NCI-H1436 (cell line): ENCODE data around the gene ATP5F1D.
A peak's percentile ranks its signal among the peaks of the same experiment; 100 is the strongest.

Source experiments
- DNase-seq: peaks from one replicate; lab custom pipeline; 2025; lab: John Stamatoyannopoulos, UW

The ATP5F1D gene

DNA sequence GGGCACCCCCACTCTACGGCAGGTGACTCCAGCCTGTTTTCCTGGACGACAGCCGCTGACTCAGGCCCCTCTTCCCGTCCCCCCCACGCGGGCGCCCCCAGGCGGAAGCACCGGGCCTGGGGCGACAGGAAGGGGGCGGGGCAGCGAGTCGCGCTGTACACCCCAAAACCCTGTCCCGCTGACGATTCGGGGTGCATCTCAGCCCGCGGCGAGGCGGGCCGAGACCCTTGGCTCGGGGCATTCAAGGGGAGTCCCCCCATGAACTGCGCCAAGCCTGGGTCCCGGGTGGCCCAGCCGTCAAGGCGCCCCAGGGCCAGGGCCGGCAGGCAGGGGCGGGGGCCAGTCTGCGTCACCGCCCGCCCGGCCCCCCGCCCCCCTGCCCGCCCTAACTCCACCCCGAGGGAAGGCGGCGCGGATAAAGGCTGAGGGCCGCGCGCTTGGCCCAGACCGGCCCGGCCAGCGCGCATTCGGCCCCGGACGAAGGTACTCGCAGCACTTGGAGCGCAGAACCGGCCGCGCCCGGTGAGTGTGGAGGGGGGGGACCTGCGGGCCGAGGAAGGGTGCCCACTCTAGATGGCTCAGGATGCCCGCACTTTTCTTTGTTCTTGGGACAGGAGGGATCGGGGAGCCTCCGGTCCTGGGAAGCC lies 6.7 kb downstream of the ATP5F1D start, which contains the start of gene MIDN:
Gene MIDN, plus strand, starts transcription at position 445 of the 647 bp plus-strand sequence. CDS start 1,714 bp downstream, outside the sequence.
- DNase-seq = peak; percentile 69

DNA sequence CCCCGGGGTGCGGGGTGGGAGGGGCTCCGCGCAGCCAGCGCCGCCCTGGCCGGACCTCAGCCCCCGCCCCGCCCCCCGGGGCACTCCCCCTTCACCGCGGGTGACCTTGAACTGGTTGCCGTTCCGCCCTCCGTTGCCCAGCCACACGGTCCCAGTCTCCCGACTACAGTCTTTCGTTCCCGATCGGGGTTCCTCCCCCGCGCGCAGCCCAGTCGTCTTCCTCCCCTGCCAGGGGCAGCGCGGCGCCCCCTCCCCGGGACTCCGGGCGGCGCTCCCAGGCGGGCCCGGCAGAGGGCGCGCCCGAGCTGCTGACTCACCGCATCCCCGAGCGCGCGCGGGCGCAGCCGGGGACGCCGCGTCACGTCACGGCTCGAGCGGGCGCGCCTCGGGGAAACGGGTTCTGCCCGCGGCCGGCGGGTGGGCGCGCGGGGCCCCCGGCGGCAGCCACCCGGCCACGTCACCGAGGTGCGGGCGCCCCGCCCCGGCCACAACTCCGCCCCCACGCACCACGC lies 7.3 kb downstream of the ATP5F1D start:
- peak; percentile 72 for DNase-seq

DNA sequence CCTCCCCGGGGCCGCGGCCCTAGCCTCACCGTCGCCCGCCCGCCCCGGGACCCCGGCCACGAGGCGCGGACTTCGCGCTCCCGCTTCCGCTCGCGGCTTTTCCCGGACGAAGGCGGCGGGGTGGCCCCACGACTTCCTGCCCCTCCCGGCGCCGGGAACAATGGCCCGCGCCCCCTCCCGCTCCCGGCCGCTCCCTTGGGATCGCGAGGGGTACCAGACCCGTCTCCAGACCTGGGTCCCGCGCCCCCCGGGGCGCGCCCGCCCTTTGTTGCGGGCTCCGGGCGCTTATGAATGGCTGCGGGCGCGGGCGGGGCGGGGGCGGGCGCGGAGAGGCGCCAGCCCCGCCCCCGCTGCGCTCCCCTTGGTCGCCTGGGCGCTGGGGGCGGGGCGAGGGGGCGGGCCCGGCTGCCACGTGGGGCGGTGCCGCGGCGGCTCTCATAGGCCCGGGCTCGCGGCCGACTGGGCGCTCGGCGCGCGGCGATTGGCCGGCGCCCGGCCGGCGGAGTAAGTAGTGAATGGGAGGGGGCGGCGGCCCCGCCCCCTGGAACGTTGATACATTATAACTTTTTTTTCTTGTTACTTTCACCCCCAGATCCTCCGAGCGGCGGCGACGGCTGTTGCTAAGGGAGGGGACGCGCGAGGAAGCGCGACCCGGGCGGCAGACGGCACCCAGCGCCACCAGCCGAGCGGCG lies 7.9 kb downstream of the ATP5F1D start:
- peak; percentile 94 for DNase-seq

DNA sequence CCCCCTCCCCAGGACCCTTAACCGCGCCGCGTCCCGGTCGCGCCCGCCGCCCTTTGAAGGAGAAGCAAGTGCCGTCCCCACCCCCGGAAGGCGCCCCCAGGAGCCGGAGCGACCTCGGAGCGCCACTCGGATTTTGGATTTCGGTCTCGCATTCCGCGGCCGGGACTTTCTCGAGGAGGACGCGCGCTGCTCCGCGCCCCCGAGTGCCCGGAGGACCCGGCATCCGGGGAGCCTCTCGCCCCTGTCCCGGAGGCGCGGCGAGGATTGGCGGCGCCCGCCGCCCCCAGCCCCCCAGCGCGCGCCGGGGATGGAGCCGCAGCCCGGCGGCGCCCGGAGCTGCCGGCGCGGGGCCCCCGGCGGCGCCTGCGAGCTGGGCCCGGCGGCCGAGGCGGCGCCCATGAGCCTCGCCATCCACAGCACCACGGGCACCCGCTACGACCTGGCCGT lies 8.5 kb downstream of the ATP5F1D start:
- no peak for DNase-seq

DNA sequence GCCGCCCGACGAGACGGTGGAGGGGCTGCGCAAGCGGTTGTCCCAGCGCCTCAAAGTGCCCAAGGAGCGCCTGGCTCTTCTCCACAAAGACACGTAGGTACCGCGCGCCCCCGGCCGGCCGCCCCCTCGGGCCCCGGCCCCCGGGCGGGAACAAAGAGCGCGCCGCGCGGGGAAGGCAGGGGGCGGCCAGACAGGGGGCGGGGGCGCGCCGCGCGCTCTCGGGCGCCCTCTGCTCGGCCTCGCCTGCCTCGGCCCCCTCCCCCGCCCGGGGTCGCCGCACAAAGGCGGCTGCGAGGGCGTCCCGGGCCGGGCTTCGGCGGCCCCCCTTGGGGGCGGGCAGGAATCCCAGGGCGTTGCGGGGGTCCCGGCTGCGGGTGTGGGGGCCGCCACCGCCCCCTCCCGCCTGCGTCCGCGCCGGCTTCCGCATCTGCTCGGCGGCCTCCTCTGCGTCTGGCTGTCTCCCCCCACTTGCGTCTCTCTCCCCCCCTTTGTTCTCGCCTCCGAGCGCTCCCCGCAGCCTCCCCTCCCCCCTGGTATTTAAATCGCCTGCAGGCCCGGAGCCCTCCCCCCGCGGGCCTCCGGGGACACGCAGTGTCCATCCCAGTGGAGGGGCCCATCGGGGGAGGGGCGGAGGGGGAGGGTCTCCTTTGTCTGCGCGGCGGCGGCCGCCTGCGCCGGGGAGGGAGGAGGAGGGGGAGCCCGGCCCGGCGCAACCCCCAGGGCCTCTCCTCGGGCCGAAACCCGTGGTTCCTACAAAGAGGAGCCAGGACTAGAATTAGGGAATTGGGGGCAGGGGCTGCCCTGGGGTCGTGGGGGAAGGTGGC lies 9.1 kb downstream of the ATP5F1D start:
- DNase-seq = peak; percentile 82

DNA sequence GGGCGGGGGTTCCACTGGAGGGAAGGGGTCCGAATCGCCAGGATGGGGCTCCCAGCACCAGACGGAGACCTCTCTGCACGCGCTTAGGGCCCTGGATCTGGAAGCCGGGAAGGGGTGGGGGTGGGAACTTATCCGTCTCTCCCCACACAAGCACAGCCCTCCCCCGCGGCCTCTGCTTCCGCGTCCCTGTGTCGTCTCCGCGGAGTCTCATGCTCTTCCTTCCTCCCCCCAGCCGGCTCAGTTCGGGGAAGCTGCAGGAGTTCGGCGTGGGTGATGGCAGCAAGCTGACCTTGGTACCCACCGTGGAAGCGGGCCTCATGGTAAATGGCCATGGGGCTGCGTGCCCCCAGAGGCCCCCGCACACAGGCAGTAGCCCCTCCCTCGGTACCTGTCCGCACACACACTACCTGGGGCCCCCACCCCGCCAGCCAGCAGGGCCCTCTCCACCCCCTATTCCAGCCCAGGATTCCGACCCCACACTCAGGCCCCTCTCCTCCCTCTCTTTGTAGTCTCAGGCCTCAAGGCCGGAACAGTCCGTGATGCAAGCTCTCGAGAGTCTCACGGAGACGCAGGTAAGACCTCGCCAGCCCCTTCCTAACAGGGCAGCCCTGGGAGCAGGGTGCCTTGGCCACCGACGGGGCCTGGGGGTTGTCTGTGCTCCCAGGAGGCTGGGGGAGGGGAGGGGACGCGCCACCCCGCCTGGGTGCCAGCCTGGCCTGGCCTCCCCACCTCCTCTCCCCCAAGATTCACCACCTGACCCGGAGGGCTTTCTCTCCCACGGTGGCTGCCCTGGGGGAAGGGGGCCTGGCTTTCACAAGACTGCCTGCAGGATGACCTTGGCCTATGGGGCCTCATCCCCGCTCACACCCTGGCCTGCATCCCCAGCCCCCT lies 10.0 kb downstream of the ATP5F1D start:
- DNase-seq = peak; percentile 49

DNA sequence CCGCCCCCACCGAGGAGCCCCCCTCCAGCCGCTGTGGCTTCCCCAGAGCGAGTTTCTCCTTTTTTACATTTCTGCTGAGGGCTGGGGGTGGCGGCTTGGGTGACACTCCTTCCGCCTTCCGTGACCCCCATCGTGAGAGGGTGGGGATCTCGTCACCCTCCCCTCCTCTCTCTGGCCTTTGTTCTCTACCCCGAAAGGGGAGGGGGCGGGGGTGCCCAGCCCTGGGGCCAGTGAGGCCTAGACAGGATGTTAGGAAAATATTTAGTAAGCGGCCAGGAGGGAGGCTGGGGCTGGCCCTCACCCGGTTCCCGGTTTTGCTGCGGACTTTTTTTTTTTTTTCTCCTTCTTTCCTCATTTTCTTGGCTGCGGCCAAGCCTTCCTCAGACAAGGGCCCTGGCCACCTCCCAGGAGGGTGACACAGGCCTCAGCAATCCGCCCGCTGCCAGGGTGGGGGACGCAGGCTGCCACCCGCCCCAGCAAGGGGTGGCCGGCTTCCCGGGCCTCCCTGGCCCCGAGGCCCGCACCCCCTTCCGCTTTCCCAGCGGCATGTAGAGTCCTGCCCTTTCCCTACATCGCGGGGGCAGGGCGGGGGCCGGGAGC lies 10.8 kb downstream of the ATP5F1D start:
- DNase-seq = no peak

DNA sequence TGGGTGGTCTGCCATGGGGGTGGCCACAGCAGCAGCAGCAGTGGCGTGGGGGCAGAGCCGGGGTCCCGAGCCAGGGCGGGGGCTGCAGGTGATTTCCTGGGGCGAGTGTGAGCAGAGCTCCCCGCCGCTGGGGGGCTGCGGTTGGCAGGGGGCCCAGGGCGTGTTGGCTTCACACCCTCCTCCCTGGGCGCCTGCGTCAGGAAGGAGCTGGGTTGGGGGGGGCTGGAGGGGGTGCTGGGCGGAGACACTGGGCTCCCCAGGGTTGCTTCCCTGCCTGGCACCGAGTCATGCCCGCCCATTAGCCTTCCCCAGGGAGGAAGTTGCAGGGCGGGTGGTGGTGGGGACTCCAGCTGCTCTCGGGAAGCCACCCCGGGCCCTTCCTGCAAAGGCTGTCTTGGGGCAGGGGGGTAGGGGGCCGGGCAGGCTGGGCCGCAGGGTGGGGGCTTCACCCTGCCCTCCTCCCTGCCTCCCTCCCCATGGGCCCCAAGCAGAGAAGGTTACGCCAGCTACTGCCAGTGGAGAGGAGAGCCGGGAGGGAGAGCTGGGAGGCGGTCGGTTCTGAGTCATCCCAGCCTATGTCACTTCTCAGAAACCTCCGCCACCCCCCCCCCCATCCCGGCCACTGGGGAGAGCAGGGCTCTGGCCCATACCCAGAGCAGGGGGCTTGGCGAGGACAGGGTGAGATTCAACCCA lies 11.4 kb downstream of the ATP5F1D start:
- peak; percentile 94 for DNase-seq

DNA sequence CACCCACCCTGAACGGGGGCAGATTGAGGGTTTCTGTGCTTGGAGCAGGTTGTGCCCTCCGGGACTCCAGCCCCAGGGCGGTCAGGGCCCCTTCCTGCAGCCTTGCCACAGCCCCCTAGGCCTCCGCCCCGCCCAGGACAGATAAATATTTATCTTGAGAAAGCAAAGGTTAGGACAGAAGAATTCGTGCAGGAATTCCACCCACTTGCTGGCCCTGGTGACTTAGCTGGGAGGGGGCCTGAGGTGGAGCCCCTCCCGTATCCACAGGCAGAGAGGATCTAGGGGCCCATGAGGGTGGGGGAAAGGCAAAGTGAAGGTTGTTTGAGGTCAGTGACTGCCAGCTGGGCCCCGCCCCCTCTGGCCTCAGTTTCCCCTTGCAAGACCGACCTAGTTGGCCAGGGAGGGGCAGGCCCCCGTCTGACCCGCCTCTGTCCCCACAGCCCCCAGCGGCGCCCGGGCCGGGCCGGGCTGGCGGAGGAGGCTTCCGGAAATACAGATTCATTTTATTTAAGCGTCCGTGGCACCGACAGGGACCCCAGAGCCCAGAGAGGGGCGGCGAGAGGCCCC lies 12.0 kb downstream of the ATP5F1D start:
- DNase-seq = no peak

DNA sequence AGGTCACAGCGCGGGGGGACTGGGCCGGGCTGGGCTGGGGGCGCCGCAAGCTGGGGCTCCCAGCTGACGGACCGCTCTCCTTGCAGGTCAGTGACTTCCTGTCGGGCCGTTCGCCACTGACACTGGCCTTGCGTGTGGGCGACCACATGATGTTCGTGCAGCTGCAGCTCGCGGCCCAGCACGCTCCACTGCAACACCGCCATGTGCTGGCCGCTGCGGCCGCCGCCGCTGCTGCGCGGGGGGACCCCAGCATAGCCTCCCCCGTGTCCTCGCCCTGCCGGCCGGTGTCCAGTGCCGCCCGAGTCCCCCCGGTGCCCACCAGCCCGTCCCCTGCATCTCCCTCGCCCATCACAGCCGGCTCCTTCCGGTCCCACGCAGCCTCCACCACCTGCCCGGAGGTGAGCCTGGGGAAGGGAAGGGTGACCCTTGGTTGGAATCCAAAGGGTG lies 12.6 kb downstream of the ATP5F1D start:
- DNase-seq = no peak

DNA sequence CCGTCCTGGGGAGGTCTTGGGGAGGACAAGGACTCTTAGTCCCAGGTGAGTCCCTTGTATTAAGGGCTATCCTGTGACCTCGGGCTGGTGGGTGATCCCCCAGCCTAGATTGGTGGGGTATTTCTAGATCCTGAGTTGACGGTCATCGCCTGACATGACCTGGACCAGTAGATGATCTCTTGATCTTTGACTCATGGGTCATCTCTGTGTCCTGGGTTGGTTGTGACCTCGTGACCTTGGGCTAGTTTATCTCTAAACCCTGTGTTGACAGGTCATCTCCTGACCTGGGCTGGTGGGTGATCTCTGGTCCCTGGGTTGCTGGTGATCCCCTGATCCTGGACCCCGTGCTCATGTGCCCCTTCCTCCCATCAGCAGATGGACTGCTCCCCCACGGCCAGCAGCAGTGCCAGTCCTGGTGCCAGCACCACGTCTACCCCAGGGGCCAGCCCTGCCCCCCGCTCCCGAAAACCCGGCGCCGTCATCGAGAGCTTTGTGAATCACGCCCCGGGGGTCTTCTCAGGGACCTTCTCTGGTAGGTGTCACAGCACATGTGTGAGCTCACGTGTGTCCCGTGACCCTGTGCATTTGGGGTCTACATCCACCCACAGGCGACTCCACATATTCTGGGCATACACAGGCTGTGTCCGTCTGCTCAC lies 13.1 kb downstream of the ATP5F1D start:
- no peak for DNase-seq

DNA sequence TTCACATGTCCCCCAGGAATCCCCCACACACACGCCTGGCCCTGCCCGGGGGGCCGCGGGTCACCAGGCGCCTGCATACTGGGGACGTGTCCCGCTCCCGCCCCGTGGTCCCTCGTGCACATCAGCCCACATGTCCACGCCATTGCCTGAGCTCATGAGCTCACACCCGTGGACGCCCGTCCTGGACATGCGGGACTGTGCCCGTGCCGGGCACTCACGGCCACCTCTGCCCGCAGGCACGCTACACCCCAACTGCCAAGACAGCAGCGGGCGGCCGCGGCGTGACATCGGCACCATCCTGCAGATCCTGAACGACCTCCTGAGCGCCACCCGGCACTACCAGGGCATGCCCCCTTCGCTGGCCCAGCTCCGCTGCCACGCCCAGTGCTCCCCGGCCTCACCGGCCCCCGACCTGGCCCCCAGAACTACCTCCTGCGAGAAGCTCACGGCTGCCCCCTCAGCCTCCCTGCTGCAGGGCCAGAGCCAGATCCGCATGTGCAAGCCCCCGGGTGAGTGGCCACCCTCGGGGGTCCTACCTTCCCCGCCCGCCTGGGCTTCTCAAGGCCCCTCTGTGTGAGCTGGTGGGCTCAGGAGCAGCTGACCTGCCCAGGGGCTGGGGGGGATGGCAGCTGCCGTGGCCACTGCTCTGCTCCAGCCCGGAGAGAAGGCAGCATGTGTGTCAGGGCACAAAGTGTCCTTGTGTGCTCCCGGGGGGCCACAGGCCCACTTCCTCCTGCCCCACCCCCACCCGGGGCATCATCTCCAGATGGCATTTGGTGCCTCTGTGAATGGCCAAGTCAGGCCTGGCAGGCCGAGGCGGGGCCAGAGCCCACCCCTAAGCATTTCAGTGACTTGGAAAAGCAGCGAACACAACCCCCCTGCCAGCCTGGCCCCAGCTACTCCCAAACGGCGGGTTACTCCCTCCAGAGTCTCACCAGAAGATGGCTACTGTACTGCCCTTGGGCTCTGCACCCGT lies 13.9 kb downstream of the ATP5F1D start:
- DNase-seq = no peak

DNA sequence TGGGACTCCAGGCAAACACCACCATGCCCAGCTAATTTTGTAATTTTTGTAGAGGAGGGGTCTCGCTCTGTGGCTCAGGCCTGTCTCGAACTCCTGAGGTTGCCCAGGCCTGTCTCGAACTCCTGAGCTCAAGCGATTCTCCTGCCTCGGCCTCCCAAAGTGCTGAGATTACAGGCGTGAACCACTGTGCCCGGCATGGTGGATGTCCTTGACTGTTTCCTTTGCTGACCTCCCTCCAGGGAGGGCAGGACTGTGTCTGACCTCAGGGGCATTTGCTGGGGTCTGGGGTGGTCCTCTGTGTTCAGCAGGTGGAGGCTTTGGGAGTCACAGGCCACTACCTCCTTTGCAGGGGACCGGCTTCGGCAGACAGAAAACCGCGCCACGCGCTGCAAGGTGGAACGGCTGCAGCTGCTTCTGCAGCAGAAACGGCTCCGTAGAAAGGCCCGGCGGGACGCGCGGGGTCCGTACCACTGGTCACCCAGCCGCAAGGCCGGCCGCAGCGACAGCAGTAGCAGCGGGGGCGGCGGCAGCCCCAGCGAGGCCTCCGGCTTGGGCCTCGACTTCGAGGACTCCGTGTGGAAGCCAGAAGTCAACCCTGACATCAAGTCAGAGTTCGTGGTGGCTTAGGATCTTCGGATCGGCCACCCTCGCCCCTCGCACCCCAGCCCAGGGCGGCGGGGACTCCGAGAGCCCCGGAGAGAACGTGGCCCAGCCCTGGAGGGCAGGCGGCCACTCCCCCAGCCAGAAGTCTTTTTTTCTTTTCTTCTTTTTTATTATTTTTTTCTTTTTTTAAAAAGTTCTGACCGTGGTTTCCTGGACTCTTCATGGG lies 15.3 kb downstream of the ATP5F1D start:
- DNase-seq = no peak

DNA sequence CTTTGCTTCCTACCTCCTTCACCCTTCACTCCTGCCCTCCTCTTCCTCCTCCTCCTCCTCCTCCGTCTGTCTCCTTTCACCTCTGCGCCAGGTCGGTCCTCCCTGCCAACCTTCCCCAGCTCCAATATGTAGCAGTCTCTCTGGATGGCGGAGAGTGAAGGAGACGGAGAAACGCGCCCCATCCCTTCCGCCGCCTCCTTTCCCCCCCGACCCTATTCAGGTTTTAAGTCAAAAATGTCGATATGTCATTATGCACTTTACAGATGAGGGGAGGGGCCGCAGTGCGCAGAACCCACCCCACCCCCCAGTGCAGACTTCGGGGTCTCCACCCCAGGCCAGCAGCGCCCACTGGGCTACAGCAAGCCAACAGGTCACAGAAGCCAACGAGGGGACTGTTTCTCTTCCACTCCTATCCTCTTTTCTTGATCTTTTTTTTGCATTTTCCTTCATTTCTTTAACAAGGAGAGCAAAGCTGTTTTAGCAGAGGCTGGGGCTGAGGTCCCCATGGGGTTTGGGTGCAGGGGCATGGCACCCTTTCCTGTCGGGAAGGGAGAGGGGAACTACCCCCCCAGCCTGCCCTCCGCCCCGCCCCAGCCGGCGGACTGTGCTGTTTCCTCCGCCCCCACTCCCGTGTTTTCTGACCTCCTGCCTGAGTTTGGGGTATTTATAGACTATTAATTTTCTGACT lies 16.1 kb downstream of the ATP5F1D start:
- DNase-seq = no peak

DNA sequence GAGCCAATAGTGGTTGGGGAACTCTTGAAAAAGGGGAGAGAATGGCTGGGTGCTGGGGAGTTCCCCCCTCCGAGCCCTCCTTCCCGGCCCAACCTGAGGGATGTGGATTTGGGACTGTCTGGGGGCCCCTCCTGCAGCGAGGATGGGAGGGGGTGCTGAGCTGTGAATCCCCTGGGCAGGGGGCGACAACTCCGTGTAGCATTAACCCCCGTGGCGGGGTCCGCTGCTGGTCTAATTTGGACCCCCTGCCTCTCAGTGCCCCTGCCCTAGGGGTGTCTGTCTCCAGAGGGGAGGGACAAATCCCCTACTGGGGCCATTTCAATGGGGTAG lies 16.6 kb downstream of the ATP5F1D start:
- no peak for DNase-seq

DNA sequence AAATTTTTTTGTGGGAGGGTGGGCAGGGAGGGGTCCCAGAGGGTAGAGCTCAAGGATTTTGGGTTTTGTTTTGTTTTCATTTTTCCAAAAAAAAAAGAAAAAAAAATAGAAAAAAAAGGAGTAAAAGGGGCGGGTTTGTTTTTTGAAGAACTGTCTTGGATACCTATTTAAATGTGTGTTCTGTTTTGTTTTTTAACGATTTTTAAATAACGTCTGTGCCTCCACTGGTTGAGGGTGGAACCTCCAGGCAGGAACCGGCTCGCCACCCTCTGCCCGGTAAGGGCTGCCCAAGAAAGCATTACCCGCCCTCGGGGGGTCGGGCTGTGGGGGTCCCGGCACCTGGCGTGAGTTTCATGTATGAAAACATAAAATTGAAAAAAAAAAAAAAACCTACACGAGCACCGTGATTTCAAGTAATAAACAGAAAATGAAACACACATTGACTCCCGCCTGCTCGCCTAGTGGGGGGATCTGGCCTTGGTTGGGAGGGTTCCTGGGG lies 17.2 kb downstream of the ATP5F1D start:
- no peak for DNase-seq
